Measurements from ENCODE around the gene RASSF4.

Gene RASSF4

DNA sequence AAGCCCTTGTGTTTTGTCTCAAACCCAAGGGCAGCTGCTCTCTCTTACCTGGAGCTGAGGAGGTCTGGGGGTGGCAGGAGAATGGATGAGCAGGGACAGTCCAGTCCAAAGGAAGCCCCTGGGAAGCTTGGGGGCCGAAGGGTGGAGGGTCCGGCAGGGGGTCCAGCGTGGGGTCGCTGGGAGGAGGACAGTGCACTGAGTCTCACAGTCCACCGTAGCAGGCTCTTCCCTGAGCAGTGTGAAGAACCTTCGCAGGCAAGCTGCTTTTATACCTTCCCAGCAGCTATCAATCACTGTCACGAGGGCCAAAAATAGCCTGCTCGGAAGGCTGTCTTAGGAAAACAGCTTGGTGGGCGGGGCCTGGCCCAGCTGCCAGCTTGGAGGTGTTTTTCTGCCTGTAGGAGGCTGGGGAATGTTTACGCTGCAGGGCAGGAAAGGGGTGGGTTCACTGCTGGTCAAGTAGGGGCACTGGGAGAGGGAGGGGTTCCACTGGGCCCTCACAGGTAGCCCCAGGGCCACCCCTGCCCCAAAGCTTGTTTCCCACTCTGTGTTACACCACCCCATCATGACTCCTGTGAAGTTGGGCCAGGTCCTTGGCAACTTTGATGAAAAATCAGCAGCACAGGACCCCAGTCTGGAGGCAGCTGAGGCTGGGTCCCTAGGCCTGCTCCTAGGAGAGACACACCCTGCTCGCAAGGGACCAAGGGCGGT, 19.1 kb downstream of the RASSF4 start, which contains the start of gene DEPP1:
Gene DEPP1 (minus strand): TSS at position 240 of the 711 bp plus-strand sequence. CDS start 779 bp downstream, outside the sequence.
- Histone ChIP-seq H3K27me3 (ENCODE audit: insufficient read depth, insufficient read length) (no peaks in the 10 kb centered on the region), H3K4me1 (ENCODE audit: insufficient read depth, insufficient read length) (peaks cover 44% of the 10 kb centered on the region), H3K36me3 (ENCODE audit: insufficient read depth, insufficient read length, low read length) (peaks cover 20% of the 10 kb centered on the region), H3K4me3 (ENCODE audit: insufficient read length, low read depth) (peak within 1 kb of the TSS; percentile 54), H3K9me3 (ENCODE audit: insufficient read depth, low read length) (no peaks in the 10 kb centered on the region), H3K9ac (ENCODE audit: insufficient read length, low read depth) (peak within 1 kb of the TSS; percentile 63)
- TF ChIP-seq ZNF274 (IDR thresholded peaks at IDR 0.05; ENCODE audit: low read depth, low read length) (no peak), YY1 (IDR thresholded peaks at IDR 0.05; ENCODE audit: insufficient read depth, insufficient read length) (no peak), SUZ12 (IDR thresholded peaks at IDR 0.05; ENCODE audit: extremely low read depth, insufficient read depth, insufficient read length) (no peak)
- peak; percentile 77 for DNase-seq (ENCODE audit: low read depth, low spot score)

DNA sequence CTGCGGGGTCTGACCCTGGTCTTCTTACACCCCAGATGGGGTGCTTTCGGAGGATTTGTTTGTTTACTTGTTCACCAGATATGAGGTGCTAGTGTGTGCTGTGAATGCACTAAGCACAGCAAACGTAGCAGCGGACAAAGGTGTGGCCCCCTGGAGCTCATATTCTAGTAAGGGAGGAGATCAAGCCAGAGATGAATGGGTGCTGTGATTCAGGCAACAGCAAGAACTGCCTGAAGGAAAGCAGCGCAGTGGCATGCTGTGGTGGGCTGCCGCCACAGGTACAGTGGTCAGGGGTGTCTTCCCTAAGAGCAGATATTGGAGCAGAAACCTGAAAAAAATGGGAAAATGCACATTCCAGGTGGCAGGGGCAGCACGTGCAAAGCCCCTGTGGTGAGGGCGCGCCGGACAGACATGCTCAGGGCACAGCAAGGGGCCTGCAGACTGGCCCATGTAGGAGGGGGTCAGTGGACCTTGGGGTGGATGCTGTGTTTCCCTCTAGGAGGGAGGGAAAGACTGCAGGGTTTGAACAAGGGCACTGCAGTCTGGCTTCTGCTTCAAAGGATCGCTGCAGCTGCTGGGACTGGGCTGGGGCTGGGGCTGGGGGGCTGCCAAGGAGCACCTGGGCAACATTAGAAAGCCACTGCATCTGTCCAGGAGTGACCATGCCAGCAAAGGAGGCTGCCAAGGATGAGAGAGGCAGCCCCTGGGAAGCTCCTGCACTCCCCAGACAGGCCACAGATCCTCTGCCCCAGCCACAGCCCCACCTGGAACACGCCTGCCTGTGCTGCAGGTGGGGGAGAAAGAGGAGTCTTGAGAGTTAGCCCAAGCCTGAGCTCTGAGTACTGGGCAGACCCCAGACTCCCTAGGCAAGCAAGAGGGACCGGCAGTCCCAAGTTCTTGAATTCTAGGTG, 19.9 kb downstream of the RASSF4 start:
- TF ChIP-seq ZNF274 (IDR thresholded peaks at IDR 0.05; ENCODE audit: low read depth, low read length) (no peak), YY1 (IDR thresholded peaks at IDR 0.05; ENCODE audit: insufficient read depth, insufficient read length) (no peak), SUZ12 (IDR thresholded peaks at IDR 0.05; ENCODE audit: extremely low read depth, insufficient read depth, insufficient read length) (no peak)
- Histone ChIP-seq H3K36me3 (ENCODE audit: insufficient read depth, insufficient read length, low read length) (peaks cover 27% of the 10 kb centered on the region), H3K4me3 (ENCODE audit: insufficient read length, low read depth) (no peak overlapping the region), H3K27me3 (ENCODE audit: insufficient read depth, insufficient read length) (no peaks in the 10 kb centered on the region), H3K9me3 (ENCODE audit: insufficient read depth, low read length) (no peaks in the 10 kb centered on the region), H3K4me1 (ENCODE audit: insufficient read depth, insufficient read length) (peaks cover 41% of the 10 kb centered on the region), H3K9ac (ENCODE audit: insufficient read length, low read depth) (peak overlapping the region; percentile 42)
- DNase-seq (ENCODE audit: low read depth, low spot score): no peak

DNA sequence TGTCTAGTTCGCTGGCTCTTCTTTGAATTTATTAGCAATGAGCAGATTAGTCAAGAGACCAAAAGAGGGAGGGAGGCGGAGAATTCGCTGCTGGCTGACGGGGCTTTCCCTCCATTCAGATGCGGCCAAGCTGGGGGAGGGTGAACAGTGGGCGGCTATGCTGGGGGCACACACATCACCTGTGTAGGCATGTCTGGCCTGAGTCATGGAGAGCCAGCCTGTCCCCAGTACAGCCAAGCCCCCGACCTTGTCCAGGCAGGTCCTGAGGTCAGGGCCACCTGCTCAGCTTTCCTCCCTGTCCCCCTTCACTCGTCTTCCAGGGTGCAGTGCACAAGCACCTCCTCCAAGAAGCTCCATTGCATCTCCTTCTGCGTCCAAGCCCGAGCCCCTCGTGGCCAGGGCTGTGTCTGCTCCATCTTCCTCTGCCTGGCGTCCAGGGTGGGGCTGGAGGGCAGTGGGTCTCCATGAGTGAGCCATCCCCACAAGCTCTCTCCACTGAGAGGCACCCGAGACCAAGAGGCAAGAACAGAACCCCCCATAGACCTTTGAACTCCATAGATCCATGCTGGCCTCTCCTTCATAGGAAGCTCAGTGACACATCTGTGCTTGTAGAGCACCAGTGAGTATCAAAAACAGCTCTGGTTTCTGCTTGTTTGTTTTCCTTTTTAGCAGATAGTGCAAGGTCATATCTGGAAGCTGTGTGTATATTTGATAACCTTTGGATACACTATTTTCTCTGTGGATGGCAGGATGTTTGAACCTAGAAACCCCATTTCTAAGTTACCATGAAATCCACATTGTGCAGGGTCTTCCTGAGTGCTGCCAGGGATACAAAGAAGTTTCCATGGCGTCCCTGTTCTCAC, 20.9 kb downstream of the RASSF4 start:
- Histone ChIP-seq H3K27me3 (ENCODE audit: insufficient read depth, insufficient read length) (no peaks in the 10 kb centered on the region), H3K4me1 (ENCODE audit: insufficient read depth, insufficient read length) (peaks cover 46% of the 10 kb centered on the region), H3K36me3 (ENCODE audit: insufficient read depth, insufficient read length, low read length) (peaks cover 32% of the 10 kb centered on the region), H3K4me3 (ENCODE audit: insufficient read length, low read depth) (no peak overlapping the region), H3K9ac (ENCODE audit: insufficient read length, low read depth) (no peak overlapping the region), H3K9me3 (ENCODE audit: insufficient read depth, low read length) (no peaks in the 10 kb centered on the region)
- TF ChIP-seq ZNF274 (IDR thresholded peaks at IDR 0.05; ENCODE audit: low read depth, low read length) (no peak), SUZ12 (IDR thresholded peaks at IDR 0.05; ENCODE audit: extremely low read depth, insufficient read depth, insufficient read length) (no peak), YY1 (IDR thresholded peaks at IDR 0.05; ENCODE audit: insufficient read depth, insufficient read length) (no peak)
- DNase-seq (ENCODE audit: low read depth, low spot score): no peak

DNA sequence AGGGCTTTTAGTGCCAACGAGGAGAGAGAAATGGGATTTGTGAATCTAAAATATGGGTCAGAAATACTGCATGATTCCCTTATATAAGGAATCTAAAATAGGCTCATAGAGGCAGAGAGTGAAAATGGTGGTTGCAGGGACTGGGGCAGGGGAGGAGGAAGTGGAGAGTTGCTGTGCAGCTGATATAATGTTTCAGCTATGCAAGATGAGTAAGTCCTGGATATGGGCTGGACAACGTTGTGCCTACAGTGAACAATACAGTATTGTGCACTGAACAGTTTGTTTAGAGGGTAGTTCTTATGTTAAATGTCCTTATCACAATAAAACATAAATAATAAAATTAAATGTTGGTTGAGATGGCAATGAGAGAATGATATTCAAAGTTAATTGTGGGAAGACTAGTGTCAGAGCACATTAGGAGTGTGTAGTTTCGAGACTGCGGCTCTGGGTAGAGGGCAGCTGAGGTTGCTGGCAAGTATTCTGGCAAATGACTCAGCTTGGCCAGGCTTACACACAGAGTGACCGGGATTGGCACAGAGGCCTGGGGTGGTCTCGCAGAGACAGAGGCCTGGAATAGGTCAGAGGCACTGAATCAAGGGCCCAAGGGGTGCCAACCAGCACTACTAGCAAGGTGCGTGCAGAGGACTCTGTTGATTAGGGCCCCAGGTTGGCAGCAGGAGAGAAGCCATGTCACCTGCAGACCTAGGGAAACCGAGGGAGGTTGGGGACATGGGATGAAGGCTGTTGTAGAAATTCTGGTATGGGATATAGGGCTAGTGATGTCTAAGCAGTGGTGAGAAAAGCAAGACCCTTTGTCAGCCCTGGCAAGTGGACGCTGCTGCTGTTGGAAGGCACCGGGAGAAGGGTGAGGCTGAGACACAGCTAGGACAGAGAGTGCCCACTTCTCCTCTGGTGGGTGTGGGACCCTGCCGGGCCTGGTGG, 21.8 kb downstream of the RASSF4 start:
- Histone ChIP-seq H3K9ac (ENCODE audit: insufficient read length, low read depth) (no peak overlapping the region), H3K27me3 (ENCODE audit: insufficient read depth, insufficient read length) (no peaks in the 10 kb centered on the region), H3K4me1 (ENCODE audit: insufficient read depth, insufficient read length) (peaks cover 42% of the 10 kb centered on the region), H3K4me3 (ENCODE audit: insufficient read length, low read depth) (no peak overlapping the region), H3K36me3 (ENCODE audit: insufficient read depth, insufficient read length, low read length) (peaks cover 29% of the 10 kb centered on the region), H3K9me3 (ENCODE audit: insufficient read depth, low read length) (no peaks in the 10 kb centered on the region)
- TF ChIP-seq YY1 (IDR thresholded peaks at IDR 0.05; ENCODE audit: insufficient read depth, insufficient read length) (no peak), ZNF274 (IDR thresholded peaks at IDR 0.05; ENCODE audit: low read depth, low read length) (no peak), SUZ12 (IDR thresholded peaks at IDR 0.05; ENCODE audit: extremely low read depth, insufficient read depth, insufficient read length) (no peak)
- no peak for DNase-seq (ENCODE audit: low read depth, low spot score)

DNA sequence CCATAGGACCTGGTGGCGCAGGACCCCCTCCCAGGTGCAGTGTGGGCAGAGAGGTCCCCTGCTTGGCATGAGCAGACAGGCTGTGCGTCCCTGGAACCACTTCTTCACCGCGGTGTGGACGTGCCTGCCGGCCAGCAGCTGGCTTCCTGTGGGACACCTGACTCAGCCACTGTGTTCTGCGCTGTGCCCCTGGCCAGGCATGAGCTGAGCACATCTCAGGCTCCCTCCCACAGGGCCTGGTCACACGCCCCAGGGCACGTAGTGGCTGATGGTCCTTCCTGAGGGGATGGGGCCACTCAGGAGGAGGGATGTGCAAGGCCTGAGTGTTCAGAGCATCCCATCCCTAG, 22.5 kb downstream of the RASSF4 start:
- no peak for DNase-seq (ENCODE audit: low read depth, low spot score)
- Histone ChIP-seq H3K4me3 (ENCODE audit: insufficient read length, low read depth) (no peak overlapping the region), H3K4me1 (ENCODE audit: insufficient read depth, insufficient read length) (peaks cover 36% of the 10 kb centered on the region)

DNA sequence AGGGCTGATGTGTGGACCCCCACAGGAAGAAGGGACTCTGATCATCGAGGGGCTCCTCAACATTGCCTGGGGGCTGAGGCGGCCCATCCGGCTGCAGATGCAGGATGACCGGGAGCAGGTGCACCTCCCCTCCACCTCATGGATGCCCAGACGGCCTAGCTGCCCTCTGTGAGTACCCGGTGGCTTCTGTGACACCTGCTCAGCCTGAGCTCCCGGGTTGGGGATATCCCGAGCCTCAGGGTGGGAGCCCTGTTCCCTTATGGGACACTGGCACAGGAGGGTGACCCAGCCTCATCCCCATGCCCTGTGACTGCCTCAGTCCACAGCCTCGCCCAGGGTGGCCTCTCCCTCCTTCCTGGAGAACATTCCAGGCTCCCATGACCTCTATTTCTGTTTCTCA, 22.9 kb downstream of the RASSF4 start:
- Histone ChIP-seq H3K4me3 (ENCODE audit: insufficient read length, low read depth) (no peak overlapping the region), H3K9ac (ENCODE audit: insufficient read length, low read depth) (no peak overlapping the region), H3K9me3 (ENCODE audit: insufficient read depth, low read length) (no peaks in the 10 kb centered on the region), H3K36me3 (ENCODE audit: insufficient read depth, insufficient read length, low read length) (peaks cover 21% of the 10 kb centered on the region), H3K4me1 (ENCODE audit: insufficient read depth, insufficient read length) (peaks cover 34% of the 10 kb centered on the region), H3K27me3 (ENCODE audit: insufficient read depth, insufficient read length) (no peaks in the 10 kb centered on the region)
- DNase-seq (ENCODE audit: low read depth, low spot score): no peak
- TF ChIP-seq SUZ12 (IDR thresholded peaks at IDR 0.05; ENCODE audit: extremely low read depth, insufficient read depth, insufficient read length) (no peak), ZNF274 (IDR thresholded peaks at IDR 0.05; ENCODE audit: low read depth, low read length) (no peak), YY1 (IDR thresholded peaks at IDR 0.05; ENCODE audit: insufficient read depth, insufficient read length) (no peak)

More for the DNA sequence above, 22.5 kb downstream of the RASSF4 start:
- peaks cover 24% of the 10 kb centered on the region for H3K36me3 ChIP-seq (ENCODE audit: insufficient read depth, insufficient read length, low read length)
- TF ChIP-seq ZNF274 (IDR thresholded peaks at IDR 0.05; ENCODE audit: low read depth, low read length): no peak
- no peak for TF ChIP-seq SUZ12 (IDR thresholded peaks at IDR 0.05; ENCODE audit: extremely low read depth, insufficient read depth, insufficient read length)
- no peak for TF ChIP-seq YY1 (IDR thresholded peaks at IDR 0.05; ENCODE audit: insufficient read depth, insufficient read length)
- no peaks in the 10 kb centered on the region for H3K9me3 ChIP-seq (ENCODE audit: insufficient read depth, low read length)
- no peak overlapping the region for H3K9ac ChIP-seq (ENCODE audit: insufficient read length, low read depth)
- no peaks in the 10 kb centered on the region for H3K27me3 ChIP-seq (ENCODE audit: insufficient read depth, insufficient read length)

Measured in NT2/D1 (cell line).